ENCODE measurements around the gene ATP6V1C2.

Gene ATP6V1C2

DNA sequence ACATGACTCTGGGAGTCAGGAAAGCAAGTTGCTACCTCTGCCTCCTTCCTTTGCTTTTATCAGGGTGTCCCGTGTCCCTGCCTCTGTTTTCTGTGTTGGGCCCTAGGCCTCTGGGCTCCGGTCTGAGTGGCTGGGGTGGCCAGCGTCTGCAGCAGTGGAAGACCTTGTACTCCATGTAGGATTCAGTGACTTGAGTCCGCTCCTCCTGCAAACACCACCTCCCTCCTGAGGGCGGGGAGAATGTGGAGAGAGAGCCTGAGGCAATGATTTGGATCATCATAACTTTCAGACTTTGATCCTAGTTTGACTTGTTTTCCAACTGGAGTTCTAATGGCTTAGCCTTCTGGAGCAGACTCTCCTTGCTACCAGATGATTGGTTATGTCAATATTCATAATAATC lies 30.8 kb downstream of the ATP6V1C2 start:
- H3K4me3 ChIP-seq (ENCODE audit: low read length): no peak overlapping the region
- H3K9ac ChIP-seq (ENCODE audit: low read length): no peak overlapping the region
- no peak overlapping the region for H3K27ac ChIP-seq (ENCODE audit: low read length)
- H2AFZ ChIP-seq (ENCODE audit: low read length): no peak overlapping the region
- no peaks in the 10 kb centered on the region for H3K79me2 ChIP-seq (ENCODE audit: low read length)
- no peaks in the 10 kb centered on the region for H3F3A ChIP-seq (ENCODE audit: insufficient read depth, low read length)
- H3K36me3 ChIP-seq (replicated peaks; ENCODE audit: insufficient read depth, low read length): no peaks in the 10 kb centered on the region
- DNase-seq: no peak
- no peaks in the 10 kb centered on the region for H3K4me1 ChIP-seq (ENCODE audit: low read length)
- TF ChIP-seq EZH2 (optimal IDR thresholded peaks at IDR 0.05; ENCODE audit: low read depth, low read length): no peak
- H3K9me2 ChIP-seq (replicated peaks; ENCODE audit: insufficient read depth, low read length): no peaks in the 10 kb centered on the region
- H3K27me3 ChIP-seq (replicated peaks; ENCODE audit: insufficient read depth, low read length): no peaks in the 10 kb centered on the region
- H3K9me3 ChIP-seq (replicated peaks; ENCODE audit: insufficient read depth, low read length): no peaks in the 10 kb centered on the region
- no peaks in the 10 kb centered on the region for H4K20me1 ChIP-seq (ENCODE audit: insufficient read depth, low read length)
- H3K4me2 ChIP-seq (ENCODE audit: low read depth, low read length): no peak overlapping the region

DNA sequence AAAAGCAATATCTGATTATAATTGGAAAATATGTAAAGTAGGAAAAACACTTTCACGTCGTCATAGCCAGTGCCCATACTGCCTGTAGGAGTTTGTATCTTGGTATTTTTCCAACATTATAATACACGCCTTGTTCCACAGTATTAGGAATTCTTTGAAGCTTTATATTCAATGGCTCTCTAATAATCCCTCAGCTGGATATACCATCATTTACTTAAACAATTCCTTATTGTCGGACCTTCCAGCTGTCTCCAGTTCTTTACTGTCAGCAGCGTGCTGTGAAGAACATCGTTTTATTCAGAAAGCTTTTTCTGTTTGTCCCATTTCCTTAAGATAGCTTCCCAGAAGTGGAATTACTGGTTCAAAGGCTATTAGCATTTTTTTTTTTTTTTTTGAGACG lies 31.7 kb downstream of the ATP6V1C2 start:
- Histone ChIP-seq H3K9me3 (replicated peaks; ENCODE audit: insufficient read depth, low read length) (no peaks in the 10 kb centered on the region), H3K9me2 (replicated peaks; ENCODE audit: insufficient read depth, low read length) (no peaks in the 10 kb centered on the region), H3K27ac (ENCODE audit: low read length) (no peak overlapping the region), H3K79me2 (ENCODE audit: low read length) (no peaks in the 10 kb centered on the region), H3K9ac (ENCODE audit: low read length) (no peak overlapping the region), H2AFZ (ENCODE audit: low read length) (no peak overlapping the region), H4K20me1 (ENCODE audit: insufficient read depth, low read length) (no peaks in the 10 kb centered on the region), H3F3A (ENCODE audit: insufficient read depth, low read length) (no peaks in the 10 kb centered on the region), H3K4me3 (ENCODE audit: low read length) (no peak overlapping the region), H3K4me2 (ENCODE audit: low read depth, low read length) (no peak overlapping the region), H3K27me3 (replicated peaks; ENCODE audit: insufficient read depth, low read length) (no peaks in the 10 kb centered on the region), H3K36me3 (replicated peaks; ENCODE audit: insufficient read depth, low read length) (no peaks in the 10 kb centered on the region), H3K4me1 (ENCODE audit: low read length) (no peaks in the 10 kb centered on the region)
- TF ChIP-seq EZH2 (optimal IDR thresholded peaks at IDR 0.05; ENCODE audit: low read depth, low read length): no peak
- TF ChIP-seq, protein P1, sequence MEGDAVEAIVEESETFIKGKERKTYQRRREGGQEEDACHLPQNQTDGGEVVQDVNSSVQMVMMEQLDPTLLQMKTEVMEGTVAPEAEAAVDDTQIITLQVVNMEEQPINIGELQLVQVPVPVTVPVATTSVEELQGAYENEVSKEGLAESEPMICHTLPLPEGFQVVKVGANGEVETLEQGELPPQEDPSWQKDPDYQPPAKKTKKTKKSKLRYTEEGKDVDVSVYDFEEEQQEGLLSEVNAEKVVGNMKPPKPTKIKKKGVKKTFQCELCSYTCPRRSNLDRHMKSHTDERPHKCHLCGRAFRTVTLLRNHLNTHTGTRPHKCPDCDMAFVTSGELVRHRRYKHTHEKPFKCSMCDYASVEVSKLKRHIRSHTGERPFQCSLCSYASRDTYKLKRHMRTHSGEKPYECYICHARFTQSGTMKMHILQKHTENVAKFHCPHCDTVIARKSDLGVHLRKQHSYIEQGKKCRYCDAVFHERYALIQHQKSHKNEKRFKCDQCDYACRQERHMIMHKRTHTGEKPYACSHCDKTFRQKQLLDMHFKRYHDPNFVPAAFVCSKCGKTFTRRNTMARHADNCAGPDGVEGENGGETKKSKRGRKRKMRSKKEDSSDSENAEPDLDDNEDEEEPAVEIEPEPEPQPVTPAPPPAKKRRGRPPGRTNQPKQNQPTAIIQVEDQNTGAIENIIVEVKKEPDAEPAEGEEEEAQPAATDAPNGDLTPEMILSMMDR (IDR thresholded peaks at IDR 0.05; ENCODE audit: low read length): no peak
- no peak for TF ChIP-seq EZH2phosphoT487 (IDR thresholded peaks at IDR 0.05; ENCODE audit: low read length)
- no peak for DNase-seq

DNA sequence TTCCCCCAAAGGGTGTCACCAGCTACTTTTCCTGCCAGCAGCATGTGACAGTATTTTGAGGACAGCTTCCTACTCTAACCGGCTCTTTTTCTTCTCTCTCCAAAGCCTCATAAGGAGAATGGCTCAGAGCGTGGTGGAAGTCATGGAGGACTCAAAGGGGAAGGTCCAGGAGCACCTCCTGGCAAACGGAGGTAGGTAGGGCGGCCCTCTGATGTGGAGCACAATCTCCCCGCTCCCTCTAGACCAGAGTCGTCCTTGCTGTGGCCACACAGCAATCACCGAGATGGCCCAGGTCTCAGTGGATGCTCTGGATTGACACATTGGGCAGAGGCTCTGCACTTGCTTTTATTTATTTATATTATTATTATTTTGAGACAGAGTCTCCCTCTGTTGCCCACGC lies 32.4 kb downstream of the ATP6V1C2 start:
- H4K20me1 ChIP-seq (ENCODE audit: insufficient read depth, low read length): no peaks in the 10 kb centered on the region
- no peak for DNase-seq
- H3K27ac ChIP-seq (ENCODE audit: low read length): no peak overlapping the region
- H3K79me2 ChIP-seq (ENCODE audit: low read length): no peaks in the 10 kb centered on the region
- no peak overlapping the region for H2AFZ ChIP-seq (ENCODE audit: low read length)
- no peaks in the 10 kb centered on the region for H3K27me3 ChIP-seq (replicated peaks; ENCODE audit: insufficient read depth, low read length)
- no peak overlapping the region for H3K4me3 ChIP-seq (ENCODE audit: low read length)
- no peaks in the 10 kb centered on the region for H3K36me3 ChIP-seq (replicated peaks; ENCODE audit: insufficient read depth, low read length)
- no peaks in the 10 kb centered on the region for H3K4me1 ChIP-seq (ENCODE audit: low read length)
- no peaks in the 10 kb centered on the region for H3F3A ChIP-seq (ENCODE audit: insufficient read depth, low read length)
- no peaks in the 10 kb centered on the region for H3K9me2 ChIP-seq (replicated peaks; ENCODE audit: insufficient read depth, low read length)
- TF ChIP-seq EZH2 (optimal IDR thresholded peaks at IDR 0.05; ENCODE audit: low read depth, low read length): no peak
- TF ChIP-seq EZH2phosphoT487 (IDR thresholded peaks at IDR 0.05; ENCODE audit: low read length): no peak
- TF ChIP-seq, protein P1 (IDR thresholded peaks at IDR 0.05; ENCODE audit: low read length): no peak
- H3K4me2 ChIP-seq (ENCODE audit: low read depth, low read length): no peak overlapping the region
- no peak overlapping the region for H3K9ac ChIP-seq (ENCODE audit: low read length)
- no peaks in the 10 kb centered on the region for H3K9me3 ChIP-seq (replicated peaks; ENCODE audit: insufficient read depth, low read length)

DNA sequence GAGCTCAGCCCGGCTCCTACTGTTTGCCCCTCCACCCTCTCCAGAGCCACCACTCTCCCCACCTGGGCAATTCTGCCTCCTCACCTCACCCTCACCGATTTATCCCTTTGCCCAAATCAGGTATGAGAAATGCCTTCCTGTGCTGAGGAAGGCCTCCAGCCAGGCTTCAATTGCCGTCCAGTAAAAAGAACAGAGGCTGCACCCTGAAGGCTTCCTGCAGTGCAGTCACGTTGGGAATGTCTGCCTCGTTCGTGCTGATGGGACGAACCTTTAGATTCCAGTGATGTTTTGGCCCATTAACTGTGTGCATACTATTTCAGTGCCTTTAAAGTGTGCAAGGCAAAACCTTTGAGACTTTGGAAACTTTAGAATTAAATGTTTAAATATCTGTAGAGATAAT lies 34.2 kb downstream of the ATP6V1C2 start:
- no peak for TF ChIP-seq EZH2phosphoT487 (IDR thresholded peaks at IDR 0.05; ENCODE audit: low read length)
- TF ChIP-seq EZH2 (optimal IDR thresholded peaks at IDR 0.05; ENCODE audit: low read depth, low read length): no peak
- TF ChIP-seq, protein P1 (IDR thresholded peaks at IDR 0.05; ENCODE audit: low read length): no peak
- Histone ChIP-seq H3K4me3 (ENCODE audit: low read length) (no peak overlapping the region), H3F3A (ENCODE audit: insufficient read depth, low read length) (no peaks in the 10 kb centered on the region), H3K36me3 (replicated peaks; ENCODE audit: insufficient read depth, low read length) (no peaks in the 10 kb centered on the region), H3K27me3 (replicated peaks; ENCODE audit: insufficient read depth, low read length) (no peaks in the 10 kb centered on the region), H3K4me1 (ENCODE audit: low read length) (no peaks in the 10 kb centered on the region), H3K9ac (ENCODE audit: low read length) (no peak overlapping the region), H2AFZ (ENCODE audit: low read length) (no peak overlapping the region), H4K20me1 (ENCODE audit: insufficient read depth, low read length) (no peaks in the 10 kb centered on the region), H3K27ac (ENCODE audit: low read length) (no peak overlapping the region), H3K9me2 (replicated peaks; ENCODE audit: insufficient read depth, low read length) (no peaks in the 10 kb centered on the region), H3K4me2 (ENCODE audit: low read depth, low read length) (no peak overlapping the region), H3K79me2 (ENCODE audit: low read length) (no peaks in the 10 kb centered on the region), H3K9me3 (replicated peaks; ENCODE audit: insufficient read depth, low read length) (no peaks in the 10 kb centered on the region)
- no peak for DNase-seq

Measured in MM.1S (cell line).